Renal pelvis (tissue), 4 donors: ENCODE measurements around the gene MRPL51. TPM values are rescaled to one million over a fixed set of nuclear protein-coding genes. Genes with fewer than 3 reads are reported as not detected.
"Not testable (repeated sequence)": the region's sequence is repeated elsewhere in the genome, so short reads cannot be mapped to it uniquely, and the experiment has no call there.

Experiments
- DNase-seq: peaks from one replicate; pipeline ENCODE4 v3.0.0-alpha.2; 2013
- polyA plus RNA-seq, 3 donors: library from polyadenylated mRNA; unstranded; fragments of 120-200 nt; gene quantifications; one replicate each; pipeline ENCODE4 v1.2.1, GENCODE V29; 2013; ENCODE audit not compliant: insufficient read length in 3 of 3

Gene MRPL51
- polyA plus RNA-seq, 3 donors = 159 to 189 (median 172) TPM

GRCh38 chr12:6497291-6497690 is 4.2 kb upstream of the MRPL51 start:
- not testable (repeated sequence) for DNase-seq

GRCh38 chr12:6494968-6495367 is 1.9 kb upstream of the MRPL51 start:
- DNase-seq = no peak

- DNase-seq = peak; percentile 9
Observed at GRCh38 chr12:6494258-6494743, 1.2 kb upstream of the MRPL51 start.

DNA sequence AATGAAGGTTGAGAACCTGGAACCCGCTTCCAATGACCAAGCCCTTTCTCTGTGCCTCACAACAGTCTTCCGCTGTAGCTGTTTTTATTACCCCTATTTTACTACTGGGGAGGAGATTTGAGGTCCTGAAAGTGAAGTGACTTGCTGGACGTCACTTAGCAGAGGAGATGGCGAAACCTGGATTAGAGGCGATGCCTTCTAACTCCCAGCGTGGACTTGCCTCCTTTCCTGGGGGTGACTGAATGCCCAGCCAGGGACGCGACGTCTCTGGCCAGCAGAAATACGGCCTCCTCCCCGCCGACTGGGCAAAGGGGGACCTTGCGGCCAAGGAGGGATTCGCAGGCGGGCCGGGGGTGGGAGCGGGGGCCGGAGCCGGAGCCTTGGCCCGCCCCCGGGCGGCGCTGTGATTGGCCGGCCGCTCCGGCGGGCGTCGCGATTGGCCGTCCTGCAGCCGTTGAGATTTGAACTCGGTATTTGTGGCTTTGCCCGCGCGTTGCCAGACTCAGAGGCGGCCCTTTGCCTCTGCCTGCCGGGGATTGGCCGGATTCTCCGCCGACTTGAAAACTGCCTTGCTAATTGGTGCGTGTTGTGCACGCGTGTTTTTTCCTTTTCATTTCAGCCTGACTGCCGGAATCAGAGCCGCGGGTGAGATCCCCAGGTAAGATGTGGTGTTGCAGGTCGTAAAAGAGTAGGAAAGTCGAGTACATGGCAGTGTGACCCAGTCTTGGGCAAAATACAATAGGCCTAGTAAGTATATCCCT is 615 bp upstream of the MRPL51 start, which contains the start of gene NCAPD2:
NCAPD2 (plus strand) TSS at position 606 of the 761 bp plus-strand sequence. CDS start 997 bp downstream, outside the sequence.
- peak; percentile 95 for DNase-seq

DNA sequence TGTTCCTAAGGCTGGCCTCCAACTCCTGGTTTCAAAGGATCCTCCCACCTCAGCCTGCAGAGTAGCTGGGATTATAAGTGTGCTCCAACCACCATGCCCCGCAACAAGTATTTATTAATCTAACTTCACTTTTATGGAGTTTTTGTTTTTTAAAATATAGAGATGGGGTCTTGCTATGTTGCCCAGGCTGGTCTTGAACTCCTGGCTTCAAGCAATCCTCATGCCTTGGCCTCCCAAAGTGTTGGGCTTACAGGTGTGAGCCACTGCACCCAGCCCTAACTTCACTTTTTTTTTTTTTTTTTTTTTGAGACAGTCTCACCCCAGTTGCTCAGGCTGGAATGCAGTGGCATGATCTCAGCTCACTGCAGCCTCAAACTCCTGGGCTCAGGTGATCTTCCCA is 2.4 kb downstream of the MRPL51 start:
- not testable (repeated sequence) for DNase-seq

GRCh38 chr12:6489449-6489848 is 3.6 kb downstream of the MRPL51 start:
- DNase-seq = no peak

DNA sequence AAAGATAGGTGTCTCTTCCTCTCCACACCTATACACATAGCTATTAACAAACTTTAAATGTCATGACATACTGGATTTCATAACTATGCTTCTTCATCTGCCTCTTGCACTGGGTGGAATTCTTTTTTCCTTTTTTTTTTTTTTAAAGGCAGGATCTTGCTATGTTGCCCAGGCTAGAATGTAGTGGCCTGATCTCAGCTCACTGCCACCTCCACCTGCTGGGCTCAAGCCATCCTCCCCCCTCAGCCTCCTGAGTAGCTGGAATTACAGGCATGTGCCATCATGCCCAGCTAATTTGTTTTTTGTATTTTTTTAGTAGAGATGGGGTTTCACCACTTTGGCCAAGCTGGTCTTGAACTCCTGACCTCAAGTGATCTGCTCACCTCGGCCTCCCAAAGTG is 4.8 kb downstream of the MRPL51 start:
- DNase-seq = no peak

GRCh38 chr12:6478416-6478815 is 14.6 kb downstream of the MRPL51 start:
- DNase-seq = no peak

GRCh38 chr12:6477601-6478377 is 15.3 kb downstream of the MRPL51 start:
- DNase-seq = not testable (repeated sequence)

DNA sequence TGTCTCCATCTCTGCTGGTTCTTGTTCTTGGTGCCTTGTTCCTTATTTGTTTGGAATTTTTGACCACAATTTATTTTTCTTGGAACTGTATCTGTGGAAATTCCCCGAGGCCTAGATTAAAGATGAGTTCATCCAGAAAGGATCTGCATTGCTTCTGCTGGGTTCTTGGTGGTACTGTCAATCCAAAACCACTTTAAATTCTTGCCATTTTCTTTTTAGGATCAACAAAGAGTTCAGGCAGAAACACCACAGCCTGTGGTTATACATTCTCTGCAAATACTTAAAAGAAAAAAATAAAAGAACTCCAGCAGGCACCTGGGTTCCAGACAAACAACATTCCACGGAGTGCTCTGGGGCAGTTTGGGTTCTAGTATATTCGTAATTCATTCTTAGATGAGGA is 16.6 kb downstream of the MRPL51 start:
- DNase-seq = no peak

GRCh38 chr12:6475233-6475975 is 17.7 kb downstream of the MRPL51 start:
- DNase-seq = not testable (repeated sequence)

DNA sequence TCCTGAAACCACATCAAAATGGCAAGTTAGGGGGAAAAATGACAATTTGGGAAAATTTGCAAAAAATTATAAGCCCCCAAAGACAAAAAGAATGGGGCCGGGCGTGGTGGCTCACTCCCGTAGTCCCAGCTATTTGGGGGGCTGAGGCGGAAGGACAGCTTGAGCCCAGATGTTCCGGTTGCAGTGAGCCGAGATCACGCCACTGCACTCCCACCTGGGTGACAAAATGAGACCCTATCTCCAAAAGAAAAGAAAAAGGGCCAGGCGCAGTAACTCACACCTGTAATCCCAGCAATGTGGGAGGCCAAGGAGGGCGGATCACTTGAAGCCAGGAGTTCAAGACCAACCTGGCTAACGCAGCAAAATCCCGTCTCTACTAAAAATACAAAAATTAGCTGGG is 20.6 kb downstream of the MRPL51 start:
- no peak for DNase-seq

DNA sequence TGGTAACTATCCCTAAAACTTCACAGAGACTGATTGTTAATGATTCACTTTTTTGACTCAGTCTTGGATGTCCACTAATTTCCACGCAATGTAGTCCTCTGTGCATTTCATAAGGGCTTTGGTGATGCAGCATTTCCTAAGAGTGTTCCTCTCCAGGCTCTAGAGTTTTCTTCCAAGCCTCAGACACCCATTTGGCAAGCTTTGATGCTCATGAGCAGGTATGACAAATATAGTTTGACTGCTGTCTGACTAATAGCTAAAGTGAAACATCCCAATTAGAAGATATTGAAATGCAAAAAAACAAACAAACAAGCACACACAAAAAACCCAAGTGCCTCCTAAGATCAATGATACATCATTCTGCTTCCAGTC is 21.1 kb downstream of the MRPL51 start:
- no peak for DNase-seq

- DNase-seq = peak; percentile 94
Observed at GRCh38 chr12:6470375-6471163, 22.5 kb downstream of the MRPL51 start, which contains the start of gene VAMP1. TSS of gene VAMP1 (minus strand) at chr12:6470677. CDS start at chr12:6470531, 146 bp downstream.

DNA sequence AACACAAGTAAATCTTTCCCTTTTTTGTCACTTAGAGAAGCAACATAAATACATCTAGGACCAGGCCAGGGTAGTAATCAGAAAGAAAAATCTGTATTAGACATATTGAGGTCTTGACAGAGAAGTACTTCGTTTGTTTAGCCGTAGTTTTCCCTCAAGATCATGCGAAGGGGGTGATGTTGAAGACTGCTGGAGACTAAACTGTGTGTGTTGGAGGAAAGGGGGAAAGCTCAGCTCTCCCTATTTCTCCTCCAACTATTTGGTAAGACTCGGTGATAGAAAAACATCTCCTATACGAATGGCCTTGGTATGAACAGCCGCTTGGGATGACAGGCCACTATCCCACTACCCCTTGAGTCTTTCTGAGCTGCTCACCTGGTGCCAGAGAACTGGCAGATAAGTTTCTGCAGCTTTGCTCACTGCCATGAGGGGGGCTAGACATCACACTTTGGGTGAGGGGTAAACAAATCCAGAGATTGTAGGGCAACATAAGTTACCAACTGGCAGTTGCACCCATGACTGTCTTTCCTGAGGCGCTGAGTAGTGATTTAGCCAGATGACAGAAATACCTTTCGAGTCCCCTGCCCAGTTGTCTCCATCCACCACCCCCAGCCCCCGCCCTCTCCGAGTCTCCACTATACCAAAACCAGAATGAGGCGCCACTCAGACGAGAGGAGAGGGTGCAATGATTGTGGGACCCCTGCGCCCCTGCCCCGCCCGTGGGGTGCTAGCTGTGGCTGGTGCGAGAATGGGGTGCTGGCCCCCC is 23.3 kb downstream of the MRPL51 start:
- DNase-seq = no peak

- no peak for DNase-seq
Observed at GRCh38 chr12:6469092-6469491, 24.0 kb downstream of the MRPL51 start.

- no peak for DNase-seq
Observed at GRCh38 chr12:6468283-6468575, 24.8 kb downstream of the MRPL51 start.

DNA sequence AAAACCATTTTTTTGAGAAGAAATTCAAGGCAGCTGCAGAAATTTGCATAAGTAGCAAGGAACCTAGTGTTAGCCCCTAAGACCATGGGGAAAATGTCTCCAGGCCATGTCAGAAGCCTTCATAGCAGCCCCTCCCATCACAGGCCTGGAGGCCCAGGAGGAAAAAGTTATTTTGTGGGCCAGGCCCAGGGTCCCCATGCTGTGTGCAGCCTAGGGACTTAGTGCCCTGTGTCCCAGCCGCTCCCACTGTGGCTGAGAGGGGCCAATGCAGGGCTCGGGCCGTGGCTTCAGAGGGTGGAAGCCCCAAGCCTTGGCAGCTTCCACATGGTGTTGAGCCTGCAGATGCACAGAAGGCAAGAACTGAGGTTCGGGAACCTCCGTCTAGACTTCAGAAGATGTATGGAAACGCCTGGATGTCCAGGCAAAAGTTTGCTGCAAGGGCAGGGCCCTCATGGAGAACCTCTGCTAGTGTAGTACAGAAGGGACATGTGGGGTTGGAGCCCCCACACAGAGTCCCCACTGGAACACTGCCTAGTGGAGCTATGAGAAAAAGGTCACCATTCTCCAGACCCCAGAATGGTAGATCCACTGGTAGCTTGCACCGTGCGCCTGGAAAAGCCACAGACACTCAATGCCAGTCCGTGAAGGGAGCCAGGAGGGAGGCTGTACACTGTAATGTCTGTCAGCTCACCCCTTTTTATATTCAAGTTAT is 25.3 kb downstream of the MRPL51 start:
- not testable (repeated sequence) for DNase-seq

GRCh38 chr12:6466751-6467150 is 26.3 kb downstream of the MRPL51 start:
- DNase-seq = not testable (repeated sequence)

- no peak for DNase-seq
Observed at GRCh38 chr12:6466184-6466573, 26.9 kb downstream of the MRPL51 start.
